ENCODE results near the gene SLC14A1.

The SLC14A1 gene

DNA sequence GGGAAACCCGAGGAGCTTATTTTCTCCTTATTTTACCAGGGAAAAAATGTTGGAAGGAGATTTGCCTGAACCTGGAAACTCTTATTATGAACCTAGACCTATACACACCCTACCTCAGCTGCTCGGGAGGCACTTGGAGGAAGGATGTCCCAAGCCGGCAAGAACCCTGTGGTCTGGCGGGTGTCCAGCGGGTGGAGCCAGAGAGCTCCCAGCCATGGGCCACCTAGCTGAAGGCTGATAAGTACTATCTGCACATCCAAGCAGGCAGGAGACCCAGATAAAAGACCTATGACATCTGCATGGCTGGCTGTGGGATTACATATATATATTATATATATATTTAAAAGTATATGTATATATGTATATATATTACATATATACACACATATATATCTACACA lies 1.1 kb upstream of the SLC14A1 start:
- DNase-seq (ENCODE audit: low spot score): peak; percentile 86

DNA sequence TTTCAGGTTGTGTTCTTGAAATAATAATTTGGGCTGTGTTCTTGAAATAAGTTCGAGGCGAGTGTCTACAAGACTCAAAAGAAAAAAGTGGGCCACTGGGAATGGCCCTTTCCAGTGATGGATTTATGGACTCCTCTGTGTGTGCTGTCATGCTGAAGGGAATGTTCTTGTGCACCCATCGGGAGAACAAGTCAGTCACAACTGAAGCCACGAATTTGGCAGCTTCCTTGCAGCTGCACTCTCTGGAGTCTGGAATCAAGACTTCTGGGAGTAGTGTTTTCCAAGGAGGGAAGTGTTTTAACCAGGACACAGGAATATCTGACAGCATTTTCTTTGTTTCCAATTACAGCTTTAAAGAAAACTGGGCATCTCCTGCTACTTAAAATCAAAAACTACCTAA lies 620 bp downstream of the SLC14A1 start:
- no peak for DNase-seq (ENCODE audit: low spot score)

DNA sequence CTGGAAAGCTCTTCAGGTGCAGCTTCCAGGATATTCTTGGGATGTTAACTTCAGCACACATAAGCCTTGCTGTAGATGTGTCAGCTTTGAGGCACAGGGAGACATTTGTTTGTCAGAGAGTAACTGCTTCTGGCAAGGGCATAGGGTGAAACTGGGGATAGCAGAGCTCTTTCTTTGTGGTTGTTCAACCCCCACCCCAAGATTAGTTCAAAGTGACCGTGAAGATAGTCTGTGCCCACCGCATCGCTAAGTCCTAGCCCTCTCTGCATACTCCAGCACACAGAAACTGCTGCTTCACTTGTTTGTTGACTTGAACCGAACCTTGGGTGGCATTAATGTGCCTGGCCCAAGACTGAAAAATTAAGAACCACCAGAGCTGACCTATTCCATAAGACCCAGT lies 1.4 kb downstream of the SLC14A1 start:
- DNase-seq (ENCODE audit: low spot score): no peak

DNA sequence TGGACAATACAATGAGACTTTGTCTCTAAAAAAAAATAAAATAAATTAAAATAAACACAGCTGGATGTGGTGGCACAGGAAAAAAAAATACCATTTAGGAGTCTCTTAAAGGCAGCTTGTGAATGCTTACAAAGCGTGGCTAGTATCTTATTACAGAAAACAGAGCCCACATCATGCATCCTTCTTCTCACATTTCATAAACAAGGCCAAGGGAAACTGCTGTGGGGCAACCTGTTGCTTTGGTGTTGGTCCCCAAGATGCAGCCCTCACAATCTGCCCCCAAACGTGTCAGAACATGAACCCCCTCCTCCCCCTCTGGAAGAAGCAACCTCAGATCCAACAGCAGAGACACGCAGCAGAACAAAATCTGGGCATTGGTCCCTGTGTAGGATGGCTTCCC lies 2.6 kb downstream of the SLC14A1 start:
- DNase-seq (ENCODE audit: low spot score): no peak

DNA sequence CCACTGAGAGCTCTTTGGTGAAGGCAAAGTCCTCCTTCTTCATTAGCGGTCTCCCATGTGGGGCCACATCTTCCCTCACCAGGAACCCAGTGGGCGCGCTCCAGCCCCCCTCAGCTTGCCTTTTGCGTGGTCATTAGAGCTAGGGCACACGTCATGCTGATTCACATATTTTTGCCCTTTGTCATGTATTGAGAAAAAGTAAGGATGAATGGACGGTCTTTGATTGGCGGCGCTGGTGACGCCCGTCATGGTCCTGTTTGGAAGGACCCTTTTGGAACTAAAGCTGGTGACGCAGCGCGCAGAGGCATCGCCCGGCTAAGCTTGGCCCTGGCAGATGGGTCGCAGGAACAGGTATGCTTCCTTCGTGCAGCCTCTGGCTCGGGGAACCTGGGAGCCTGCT lies 3.1 kb downstream of the SLC14A1 start:
- no peak for DNase-seq (ENCODE audit: low spot score)

DNA sequence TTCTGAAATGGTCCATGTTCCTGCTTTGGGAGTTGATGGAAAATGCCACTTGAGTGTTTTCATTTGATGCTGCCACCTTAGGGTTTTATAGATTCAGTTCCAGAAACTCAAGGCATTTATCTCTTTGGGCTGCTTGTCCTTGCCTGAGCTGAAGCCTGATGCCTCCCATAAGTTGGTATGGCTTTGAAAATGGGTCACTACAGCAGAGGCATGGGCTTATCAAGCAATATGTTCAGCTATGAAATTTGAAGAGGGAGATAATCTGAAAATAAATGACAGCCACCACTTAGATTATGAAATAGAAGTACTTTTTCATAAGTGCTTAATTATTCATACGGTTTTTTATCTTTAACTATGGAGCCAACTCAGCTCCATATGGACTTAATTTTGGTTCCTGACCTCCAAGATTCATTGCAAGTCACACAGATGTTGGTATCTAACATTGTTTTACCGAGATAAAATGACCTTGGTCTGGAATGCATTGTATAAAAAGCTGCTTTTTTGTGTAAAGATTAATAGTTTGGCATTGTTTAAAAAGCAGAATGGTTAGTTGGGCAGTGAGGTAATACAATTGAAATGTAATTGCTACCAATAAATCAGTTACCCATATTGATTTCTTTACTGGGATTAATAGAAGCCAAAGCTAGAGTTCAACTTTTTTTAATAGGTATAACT lies 4.5 kb downstream of the SLC14A1 start:
- peak; percentile 35 for DNase-seq (ENCODE audit: low spot score)

DNA sequence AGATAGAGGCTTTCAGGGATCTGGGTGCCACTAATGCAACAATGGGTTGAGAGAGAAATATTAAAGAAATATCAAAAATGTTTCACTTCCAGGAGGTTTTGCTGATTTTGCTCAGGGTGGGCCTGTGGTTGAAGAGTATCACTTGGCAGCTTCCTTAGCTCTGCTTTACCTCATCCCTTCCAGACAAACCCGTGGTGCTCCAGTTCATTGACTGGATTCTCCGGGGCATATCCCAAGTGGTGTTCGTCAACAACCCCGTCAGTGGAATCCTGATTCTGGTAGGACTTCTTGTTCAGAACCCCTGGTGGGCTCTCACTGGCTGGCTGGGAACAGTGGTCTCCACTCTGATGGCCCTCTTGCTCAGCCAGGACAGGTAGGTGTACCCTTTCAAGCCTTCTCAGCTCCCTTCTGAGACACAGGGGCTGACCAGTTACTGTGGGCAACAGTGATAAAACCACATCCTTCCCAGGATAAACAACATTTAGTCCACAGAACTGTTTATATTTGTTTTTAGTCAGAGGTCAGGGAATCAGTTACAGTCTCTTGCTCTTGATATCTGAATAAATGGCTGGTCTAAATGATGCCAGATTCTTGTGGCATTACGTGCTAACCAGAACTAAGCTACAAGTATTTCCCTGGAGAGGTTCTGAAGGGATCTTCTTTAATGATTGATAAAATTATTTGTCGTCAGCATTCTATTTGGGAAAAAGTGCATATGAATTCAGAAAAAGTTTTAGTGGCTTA lies 7.0 kb downstream of the SLC14A1 start:
- peak; percentile 44 for DNase-seq (ENCODE audit: low spot score)

DNA sequence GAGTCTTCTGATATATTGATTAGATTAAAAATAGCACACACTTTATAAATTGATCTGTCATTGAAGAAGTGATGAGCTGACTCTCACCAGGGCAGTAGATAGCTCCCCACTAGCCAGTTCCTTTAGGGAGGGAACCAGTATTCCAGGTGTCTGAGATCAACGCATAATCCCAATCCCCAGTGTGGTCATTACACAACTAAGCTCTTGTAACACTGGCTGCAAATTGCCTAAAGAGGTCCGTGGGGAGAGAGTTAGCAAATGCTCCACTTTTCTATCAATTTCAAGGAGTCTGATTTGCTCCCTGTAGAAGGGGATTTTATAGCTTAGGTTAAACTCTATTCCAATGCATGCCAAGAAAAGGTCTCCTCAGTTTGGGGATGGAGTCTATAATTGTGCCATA lies 7.7 kb downstream of the SLC14A1 start:
- no peak for DNase-seq (ENCODE audit: low spot score)

DNA sequence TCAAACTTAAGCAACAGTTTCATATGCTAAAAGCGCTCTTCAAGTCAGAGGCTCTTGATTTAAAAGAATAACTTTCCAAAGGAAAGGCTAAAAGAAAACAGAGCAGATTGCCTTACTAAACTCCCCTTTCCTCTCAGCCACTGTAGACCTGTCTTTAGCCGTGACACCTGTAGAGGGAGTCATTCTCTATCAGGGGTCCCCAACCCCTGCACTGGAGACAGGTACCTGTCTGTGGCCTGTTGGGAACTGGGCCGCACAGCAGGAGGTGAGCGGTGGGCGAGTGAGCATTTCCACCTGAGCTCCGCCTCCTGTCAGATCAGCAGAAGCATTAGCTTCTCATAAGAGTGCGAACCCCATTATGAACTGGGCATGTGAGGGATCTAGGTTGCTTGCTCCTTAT lies 9.6 kb downstream of the SLC14A1 start:
- DNase-seq (ENCODE audit: low spot score): no peak

DNA sequence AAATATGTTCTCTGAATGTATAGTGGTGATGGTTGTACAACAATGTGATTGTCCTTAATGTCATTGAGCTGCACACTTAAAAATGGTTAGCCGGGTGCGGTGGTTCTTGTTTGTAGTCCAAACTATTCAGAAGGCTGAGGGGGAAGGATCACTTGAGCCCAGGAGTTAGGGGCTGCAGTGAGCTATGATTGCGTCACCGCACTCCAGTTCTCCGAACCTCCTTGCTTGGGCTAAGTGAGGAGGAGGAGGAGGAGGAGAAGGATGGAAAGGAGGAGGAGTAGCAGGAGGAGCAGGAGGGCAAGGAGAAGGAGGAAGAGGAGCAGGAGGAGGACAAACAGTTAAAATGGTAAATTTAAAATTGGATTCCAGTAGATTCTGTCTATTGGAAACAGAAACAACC lies 10.5 kb downstream of the SLC14A1 start:
- no peak for DNase-seq (ENCODE audit: low spot score)

DNA sequence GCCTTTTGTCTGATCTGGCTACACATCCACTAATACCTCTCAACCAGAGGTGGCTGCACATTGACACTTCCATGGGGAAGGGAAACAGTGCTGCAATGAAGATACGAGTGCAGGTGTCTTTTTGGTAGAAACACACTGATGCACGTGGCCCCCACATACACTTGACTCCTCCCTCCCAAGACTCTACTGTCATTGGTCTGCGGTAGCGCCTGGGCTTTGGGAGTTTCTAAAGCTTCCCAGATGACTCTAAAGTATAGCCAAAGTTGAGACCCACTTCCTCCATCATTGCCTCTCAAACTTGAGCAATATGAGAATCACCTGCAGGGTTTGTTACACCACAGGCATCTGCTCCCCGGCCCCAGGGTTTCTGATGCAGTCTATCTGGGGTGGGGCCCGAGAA lies 11.0 kb downstream of the SLC14A1 start:
- DNase-seq (ENCODE audit: low spot score): no peak

DNA sequence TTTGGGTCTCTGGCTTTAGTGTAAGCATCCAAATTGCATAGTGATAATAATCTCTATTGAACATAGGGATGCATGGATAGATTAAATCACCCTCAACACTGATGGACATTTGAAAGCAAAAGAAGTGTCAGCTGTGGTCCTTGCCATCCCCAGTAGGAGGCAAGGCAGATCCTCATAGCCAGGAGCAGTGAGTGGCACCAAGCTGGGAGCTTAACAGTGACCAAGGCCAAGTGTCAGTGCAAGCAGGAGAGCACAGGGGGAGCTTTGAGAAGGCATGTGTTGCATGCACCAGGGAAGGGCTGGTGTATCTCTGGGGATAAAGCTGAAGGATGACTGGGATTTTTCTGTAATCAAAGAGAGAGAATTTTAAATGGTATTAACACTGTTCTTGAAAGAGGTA lies 14.7 kb downstream of the SLC14A1 start:
- no peak for DNase-seq (ENCODE audit: low spot score)

DNA sequence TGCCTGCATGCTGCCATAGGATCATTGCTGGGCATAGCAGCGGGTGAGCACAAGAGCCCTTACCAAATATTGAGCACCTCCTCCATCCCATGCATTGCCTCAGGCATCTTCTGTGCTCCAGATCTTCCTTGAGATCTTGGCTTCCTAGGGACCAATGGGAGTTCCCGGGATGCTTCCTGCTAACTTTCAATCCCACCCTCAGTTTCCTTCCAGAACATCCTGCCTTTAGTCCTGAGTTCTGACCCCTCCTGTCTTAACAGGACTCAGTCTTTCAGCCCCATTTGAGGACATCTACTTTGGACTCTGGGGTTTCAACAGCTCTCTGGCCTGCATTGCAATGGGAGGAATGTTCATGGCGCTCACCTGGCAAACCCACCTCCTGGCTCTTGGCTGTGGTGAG lies 15.3 kb downstream of the SLC14A1 start:
- no peak for DNase-seq (ENCODE audit: low spot score)

DNA sequence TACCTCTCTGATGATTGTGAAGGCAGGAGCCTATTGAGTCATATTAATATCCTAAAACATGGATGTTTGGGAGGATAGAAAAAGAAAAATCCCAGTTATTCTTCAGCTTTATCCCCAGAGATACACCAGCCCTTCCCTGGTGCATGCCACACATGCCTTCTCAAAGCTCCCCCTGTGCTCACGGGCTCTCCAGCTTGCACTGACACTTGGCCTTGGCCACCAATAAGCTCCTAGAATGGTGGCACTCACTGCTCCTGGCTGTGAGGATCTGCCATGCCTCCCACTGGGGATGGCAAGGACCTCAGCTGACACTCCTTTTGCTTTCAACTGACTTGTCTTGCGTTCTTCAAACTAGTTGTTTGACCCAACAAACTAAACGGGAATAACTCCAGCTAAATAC lies 15.9 kb downstream of the SLC14A1 start:
- no peak for DNase-seq (ENCODE audit: low spot score)

DNA sequence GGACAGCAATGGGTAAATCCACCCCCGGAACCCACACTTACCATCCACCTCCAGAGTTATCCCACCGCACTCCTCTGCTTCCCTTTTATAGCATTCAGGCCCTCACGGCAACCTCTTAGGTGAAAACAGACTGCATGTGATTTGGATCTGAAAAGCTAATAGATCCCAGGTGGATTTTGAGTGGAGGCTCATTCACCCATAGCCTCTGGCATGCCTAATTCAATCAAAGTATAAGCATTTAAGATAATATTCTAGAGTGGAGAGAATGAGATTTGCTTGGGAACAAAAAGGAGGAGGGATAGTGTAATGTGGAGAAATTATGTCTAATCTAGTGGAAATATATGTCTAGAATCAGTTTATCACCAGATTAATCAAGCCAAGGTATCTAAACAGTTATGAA lies 17.1 kb downstream of the SLC14A1 start:
- DNase-seq (ENCODE audit: low spot score): no peak

DNA sequence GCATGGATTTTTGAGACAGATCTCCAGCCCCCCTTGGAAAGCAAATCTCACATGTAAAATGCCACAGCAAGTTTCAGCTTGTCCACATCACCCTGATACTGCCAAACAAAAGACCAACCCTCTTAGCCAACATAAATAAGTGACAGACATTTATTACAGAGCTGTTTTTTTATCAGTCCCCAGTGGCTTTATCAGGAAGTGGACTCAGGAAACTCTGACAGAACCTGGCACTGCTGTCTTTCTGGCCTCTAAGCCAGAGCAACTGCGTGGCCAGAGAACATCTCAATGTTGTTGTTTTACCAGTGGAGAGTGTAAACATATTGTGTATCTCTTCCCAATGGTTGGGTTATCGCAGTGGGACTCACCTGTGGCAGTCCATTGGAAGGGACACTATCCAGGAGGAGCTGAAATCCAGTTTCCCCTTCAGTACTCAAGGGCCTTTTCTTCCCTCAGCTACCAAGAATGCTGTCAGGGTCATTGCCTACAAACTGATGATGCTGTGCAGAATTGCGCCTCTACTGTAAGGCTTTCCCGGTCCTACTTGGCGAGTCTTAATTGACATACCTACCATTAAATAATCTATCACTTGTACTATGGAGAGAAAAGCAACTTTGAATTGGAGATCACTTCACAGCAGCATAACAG lies 22.0 kb downstream of the SLC14A1 start:
- DNase-seq (ENCODE audit: low spot score): no peak

DNA sequence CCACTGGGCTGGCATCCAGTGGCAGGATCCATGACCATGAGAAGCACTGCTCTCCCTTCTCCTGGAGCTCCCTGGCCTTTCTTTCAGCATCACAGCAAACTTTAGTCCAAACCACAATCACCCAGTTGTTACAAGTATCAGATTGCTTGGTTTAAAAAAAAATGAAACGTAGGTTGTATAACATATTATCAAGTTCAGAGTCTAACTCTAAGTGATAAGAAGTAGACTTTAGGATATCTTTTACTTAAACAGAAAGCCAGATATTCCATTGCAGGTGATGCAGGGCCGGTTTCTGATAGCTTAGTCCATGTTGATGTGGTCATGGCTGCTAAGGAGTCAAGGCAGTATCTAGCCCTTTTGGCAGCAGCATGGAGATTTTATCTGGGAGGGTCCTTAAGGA lies 24.5 kb downstream of the SLC14A1 start:
- no peak for DNase-seq (ENCODE audit: low spot score)

DNA sequence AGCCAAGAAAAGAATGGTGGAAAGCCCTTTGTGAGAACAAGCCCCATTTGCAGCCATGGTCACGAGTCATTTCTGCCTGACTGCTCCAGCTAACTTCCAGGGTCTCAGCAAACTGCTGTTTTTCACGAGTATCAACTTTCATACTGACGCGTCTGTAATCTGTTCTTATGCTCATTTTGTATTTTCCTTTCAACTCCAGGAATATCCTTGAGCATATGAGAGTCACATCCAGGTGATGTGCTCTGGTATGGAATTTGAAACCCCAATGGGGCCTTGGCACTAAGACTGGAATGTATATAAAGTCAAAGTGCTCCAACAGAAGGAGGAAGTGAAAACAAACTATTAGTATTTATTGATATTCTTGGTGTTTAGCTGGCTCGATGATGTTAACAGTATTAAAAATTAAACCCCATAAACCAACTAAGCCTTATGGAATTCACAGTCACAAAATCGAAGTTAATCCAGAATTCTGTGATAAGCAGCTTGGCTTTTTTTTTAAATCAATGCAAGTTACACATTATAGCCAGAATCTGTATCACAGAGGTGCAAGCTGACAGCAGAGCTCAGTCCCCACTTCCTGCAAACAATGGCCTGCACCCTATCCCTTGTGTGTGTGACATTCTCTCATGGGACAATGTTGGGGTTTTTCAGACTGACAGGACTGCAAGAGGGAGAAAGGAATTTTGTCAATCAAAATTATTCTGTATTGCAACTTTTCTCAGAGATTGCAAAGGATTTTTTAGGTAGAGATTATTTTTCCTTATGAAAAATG lies 26.1 kb downstream of the SLC14A1 start:
- DNase-seq (ENCODE audit: low spot score): no peak

DNA sequence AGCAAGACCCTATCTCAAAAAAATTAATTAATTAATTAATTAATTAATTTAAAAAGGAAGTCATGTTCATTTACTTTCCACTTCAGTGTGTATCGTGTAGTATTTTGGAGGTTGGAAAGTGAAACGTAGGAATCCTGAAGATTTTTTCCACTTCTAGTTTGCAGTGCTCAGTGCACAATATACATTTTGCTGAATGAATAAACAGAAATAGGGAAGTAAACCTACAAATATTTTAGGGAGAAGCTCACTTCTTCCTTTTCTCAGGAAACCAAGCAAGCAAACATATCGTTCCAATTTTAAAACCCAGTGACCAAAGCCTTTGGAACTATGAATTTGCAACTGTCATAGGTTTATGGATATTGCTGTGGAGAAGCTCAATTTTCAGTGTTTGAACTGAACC lies 27.8 kb downstream of the SLC14A1 start:
- DNase-seq (ENCODE audit: low spot score): no peak

DNA sequence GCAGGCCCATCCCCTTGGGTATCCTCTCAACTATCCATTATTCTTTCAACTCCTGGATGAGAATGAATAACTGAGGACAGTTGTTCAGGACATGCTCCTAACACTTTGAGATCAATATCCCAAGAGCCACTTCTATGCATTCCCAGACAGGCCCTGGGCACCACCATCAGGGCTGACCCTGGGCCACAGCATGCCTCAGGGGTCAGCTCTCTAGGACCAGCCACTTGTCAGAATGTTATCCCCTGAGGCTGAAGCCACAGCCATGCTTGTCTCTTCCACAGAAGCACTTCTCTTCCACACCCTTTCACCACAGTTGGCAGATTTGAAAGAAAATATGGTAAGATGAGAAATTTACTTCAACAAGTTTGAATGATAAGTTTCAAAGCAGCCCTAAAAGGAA lies 28.7 kb downstream of the SLC14A1 start:
- DNase-seq (ENCODE audit: low spot score): no peak

DNA sequence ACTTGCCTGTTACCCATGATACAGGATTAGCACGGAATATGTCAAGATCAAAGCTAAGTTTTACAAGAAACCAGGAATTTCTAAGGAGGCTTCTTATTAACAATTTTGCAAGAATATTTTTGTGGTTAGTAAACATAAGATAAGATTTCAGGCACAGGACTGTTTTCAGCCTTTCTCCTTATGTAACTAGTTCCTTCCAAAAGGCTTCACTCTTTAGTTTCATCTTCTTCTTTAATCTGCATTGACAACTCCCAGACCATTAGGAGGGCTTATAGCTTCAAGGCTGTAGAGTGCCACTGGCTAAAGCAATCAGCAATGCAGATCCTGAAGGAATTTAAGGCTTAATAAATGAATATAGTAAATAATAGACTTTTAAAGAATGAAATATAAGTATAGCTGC lies 29.3 kb downstream of the SLC14A1 start:
- no peak for DNase-seq (ENCODE audit: low spot score)

DNA sequence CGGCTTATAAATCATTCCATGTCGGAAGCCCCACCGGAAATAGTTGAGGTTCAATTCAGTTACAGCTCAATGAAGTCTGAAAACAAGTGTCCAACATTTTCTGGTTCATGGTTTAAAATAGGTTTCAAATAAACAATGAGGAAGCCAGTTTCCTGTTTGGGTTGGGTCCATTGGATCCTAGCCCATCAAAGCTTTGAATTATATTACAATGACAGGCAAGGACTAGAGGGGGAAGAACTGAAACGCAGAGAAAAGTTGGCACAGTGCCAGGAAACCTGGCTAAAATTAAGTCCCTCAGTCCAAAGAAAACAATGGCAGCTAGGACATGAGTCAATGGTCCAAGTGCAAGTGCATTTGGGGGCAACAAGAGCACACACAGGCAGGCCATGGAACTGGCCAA lies 32.0 kb downstream of the SLC14A1 start:
- peak; percentile 20 for DNase-seq (ENCODE audit: low spot score)

DNA sequence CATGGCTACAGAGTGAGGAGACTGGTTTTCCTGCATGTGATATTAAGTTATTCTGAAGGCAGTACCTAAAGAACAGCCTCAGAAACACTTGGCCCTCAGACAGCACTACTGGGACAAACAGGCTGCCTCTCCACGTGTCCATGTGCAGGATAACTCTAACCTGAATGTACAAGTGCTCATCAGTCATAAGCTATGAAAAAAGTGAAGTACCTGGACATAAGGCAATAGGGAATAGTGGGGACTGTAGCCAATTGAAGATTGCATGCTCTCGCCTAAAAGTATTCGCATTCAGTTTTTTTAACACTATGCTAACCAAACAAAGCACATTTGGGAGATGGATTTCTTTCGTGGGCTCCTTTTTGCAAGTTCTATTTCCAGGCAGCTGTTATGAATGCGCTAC lies 33.0 kb downstream of the SLC14A1 start:
- DNase-seq (ENCODE audit: low spot score): no peak
